WTC11 (cell line): ENCODE data around the gene CREM. TPM values are rescaled to one million over a fixed set of nuclear protein-coding genes. Genes with fewer than 3 reads are reported as not detected.
A peak's percentile ranks its signal among the peaks of the same experiment; 100 is the strongest.

ENCODE experiments used
- ATAC-seq: fragments of 200-7000 bp; cut with Tn5 transposase; 2 replicates; pipeline ENCODE4 v1.10.0; 2021; ENCODE audit warnings: mild to moderate bottlenecking, moderate library complexity
- CTCF ChIA-PET: fragments of 300-600 bp; sonication (Branson Sonifier 250); formaldehyde crosslinking; loops from one replicate; lab custom pipeline; 2021; ENCODE audit warnings: antibody characterized with exemption; lab: Charles Lee
- POLR2A ChIA-PET: fragments of 350-600 bp; sonication (Branson Sonifier 250); formaldehyde crosslinking; loops from one replicate; lab custom pipeline; 2021; ENCODE audit warnings: antibody characterized with exemption; lab: Charles Lee
- DNase-seq: peaks from one replicate; pipeline ENCODE4 v3.0.0; 2021; ENCODE audit warnings: low spot score
- H3K27ac Mint-ChIP-seq: 2 replicates; pipeline ENCODE4 v1.8.0; 2021; ENCODE audit warnings: mixed read lengths
- H3K27me3 Mint-ChIP-seq: 2 replicates; pipeline ENCODE4 v1.8.0; 2021; ENCODE audit warnings: low read depth, mild to moderate bottlenecking, moderate library complexity, mixed read lengths
- H3K36me3 Mint-ChIP-seq: 2 replicates; pipeline ENCODE4 v1.8.0; 2021; ENCODE audit warnings: mixed read lengths
- H3K4me1 Mint-ChIP-seq: 2 replicates; pipeline ENCODE4 v1.8.0; 2022; ENCODE audit warnings: mixed read lengths
- H3K4me3 Mint-ChIP-seq: 2 replicates; pipeline ENCODE4 v1.8.0; 2021; ENCODE audit warnings: mild to moderate bottlenecking, moderate library complexity, mixed read lengths
- H3K9me3 Mint-ChIP-seq: 2 replicates; pipeline ENCODE4 v1.8.0; 2021; ENCODE audit warnings: mixed read lengths
- CBFB ChIP-seq: sonication (generic); formaldehyde crosslinking; IDR thresholded peaks from 2 replicates; pipeline ENCODE4 v1.8.1; 2022; ENCODE audit warnings: mild to moderate bottlenecking, low read depth, missing genetic modification reagents
- ELF4 ChIP-seq: sonication (generic); formaldehyde crosslinking; IDR thresholded peaks from 2 replicates; pipeline ENCODE4 v1.8.1; 2022; ENCODE audit warnings: low read depth, mild to moderate bottlenecking, moderate library complexity, missing genetic modification reagents
- FOXK1 ChIP-seq: sonication (generic); formaldehyde crosslinking; IDR thresholded peaks from 2 replicates; pipeline ENCODE4 v1.8.0; 2022; ENCODE audit warnings: mild to moderate bottlenecking, moderate library complexity, missing genetic modification reagents
- GABPB1 ChIP-seq: sonication (generic); formaldehyde crosslinking; IDR thresholded peaks from 2 replicates; pipeline ENCODE4 v1.8.1; 2023; ENCODE audit warnings: mild to moderate bottlenecking, missing genetic modification reagents
- GTF2I ChIP-seq: fragments of 250-450 bp; sonication (Bioruptor Pico); conservative IDR thresholded peaks from 2 replicates; pipeline ENCODE4 v1.4.0; 2021; ENCODE audit warnings: mild to moderate bottlenecking
- JUN ChIP-seq: sonication (generic); formaldehyde crosslinking; IDR thresholded peaks from 2 replicates; pipeline ENCODE4 v1.8.0; 2023; ENCODE audit warnings: mild to moderate bottlenecking, missing genetic modification reagents
- MXD4 ChIP-seq: fragments of 250-450 bp; sonication (Bioruptor Pico); IDR thresholded peaks from 2 replicates; pipeline ENCODE4 v1.8.0; 2021; ENCODE audit warnings: mild to moderate bottlenecking, moderate library complexity, borderline replicate concordance
- NFATC4 ChIP-seq: fragments of 250-450 bp; sonication (Bioruptor Pico); IDR thresholded peaks from 2 replicates; pipeline ENCODE4 v1.9.0; 2021; ENCODE audit warnings: mild to moderate bottlenecking
- NR1H2 ChIP-seq: sonication (generic); formaldehyde crosslinking; IDR thresholded peaks from 2 replicates; pipeline ENCODE4 v1.9.0; 2021; ENCODE audit warnings: mild to moderate bottlenecking, moderate library complexity, missing genetic modification reagents
- NR2C2 ChIP-seq: sonication (generic); formaldehyde crosslinking; IDR thresholded peaks from 2 replicates; pipeline ENCODE4 v1.8.0; 2022; ENCODE audit warnings: mild to moderate bottlenecking, missing genetic modification reagents
- RELA ChIP-seq: sonication (generic); formaldehyde crosslinking; IDR thresholded peaks from 2 replicates; pipeline ENCODE4 v1.8.1; 2022; ENCODE audit warnings: missing genetic modification reagents, mild to moderate bottlenecking, borderline replicate concordance
- ZNF263 ChIP-seq: sonication (generic); formaldehyde crosslinking; IDR thresholded peaks from 2 replicates; pipeline ENCODE4 v1.8.1; 2022; ENCODE audit warnings: low read depth, mild to moderate bottlenecking, moderate library complexity, missing genetic modification reagents
- total RNA-seq: library from RNA; stranded (reverse); gene quantifications from 3 replicates; pipeline ENCODE4 v1.2.3, GENCODE V29; 2021
- TF ChIP-seq, protein P1 (sequence below): fragments of 250-450 bp; sonication (Bioruptor Pico); IDR thresholded peaks from 2 replicates; pipeline ENCODE4 v1.8.0; 2021; ENCODE audit warnings: mild to moderate bottlenecking
- TF ChIP-seq, protein P2 (sequence below): fragments of 250-450 bp; sonication (Bioruptor Pico); conservative IDR thresholded peaks from 2 replicates; pipeline ENCODE4 v1.9.0; 2021; ENCODE audit warnings: mild to moderate bottlenecking
- TF ChIP-seq, protein P3 (sequence below): sonication (generic); formaldehyde crosslinking; IDR thresholded peaks from 2 replicates; pipeline ENCODE4 v1.8.1; 2023; ENCODE audit warnings: mild to moderate bottlenecking, missing genetic modification reagents, moderate library complexity
- TF ChIP-seq, protein P4 (sequence below): sonication (generic); formaldehyde crosslinking; IDR thresholded peaks from 2 replicates; pipeline ENCODE4 v1.8.0; 2023; ENCODE audit warnings: missing genetic modification reagents

CREM gene
- total RNA-seq, 1 experiment from 2014 or later, result 23.6 TPM

DNA sequence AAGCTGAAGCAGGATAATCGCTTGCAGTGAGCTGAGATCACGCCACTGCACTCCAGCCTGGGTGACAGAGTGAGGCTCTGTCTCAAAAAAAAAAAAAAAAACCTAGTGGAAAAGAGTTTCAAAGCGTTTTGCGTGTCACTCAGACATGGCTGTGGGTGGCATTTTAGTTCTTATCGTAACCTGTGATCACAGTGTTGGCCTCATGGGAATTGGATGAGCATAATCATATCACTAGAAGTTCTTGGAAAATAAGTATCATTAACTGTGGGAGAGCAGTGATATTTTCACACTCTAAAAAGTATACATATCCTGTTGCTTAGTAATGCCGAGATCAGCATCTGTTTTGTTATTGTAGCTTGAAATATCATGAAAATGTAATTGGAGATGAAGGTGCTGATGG lies 92.6 kb downstream of the CREM start:
- Mint-ChIP-seq H3K9me3 (no peaks in the 10 kb centered on the region), H3K36me3 (no peaks in the 10 kb centered on the region), H3K4me3 (no peak overlapping the region), H3K27ac (no peak overlapping the region), H3K27me3 (no peaks in the 10 kb centered on the region), H3K4me1 (no peaks in the 10 kb centered on the region)
- no peak for TF ChIP-seq ZNF263 (CRISPR knock-in tag)
- no peak for TF ChIP-seq NR2C2
- no peak for TF ChIP-seq GTF2I (CRISPR knock-in tag)
- TF ChIP-seq RELA (CRISPR knock-in tag), result no peak
- TF ChIP-seq, protein P1, sequence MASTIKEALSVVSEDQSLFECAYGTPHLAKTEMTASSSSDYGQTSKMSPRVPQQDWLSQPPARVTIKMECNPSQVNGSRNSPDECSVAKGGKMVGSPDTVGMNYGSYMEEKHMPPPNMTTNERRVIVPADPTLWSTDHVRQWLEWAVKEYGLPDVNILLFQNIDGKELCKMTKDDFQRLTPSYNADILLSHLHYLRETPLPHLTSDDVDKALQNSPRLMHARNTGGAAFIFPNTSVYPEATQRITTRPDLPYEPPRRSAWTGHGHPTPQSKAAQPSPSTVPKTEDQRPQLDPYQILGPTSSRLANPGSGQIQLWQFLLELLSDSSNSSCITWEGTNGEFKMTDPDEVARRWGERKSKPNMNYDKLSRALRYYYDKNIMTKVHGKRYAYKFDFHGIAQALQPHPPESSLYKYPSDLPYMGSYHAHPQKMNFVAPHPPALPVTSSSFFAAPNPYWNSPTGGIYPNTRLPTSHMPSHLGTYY (CRISPR knock-in tag), result no peak
- TF ChIP-seq, protein P2, sequence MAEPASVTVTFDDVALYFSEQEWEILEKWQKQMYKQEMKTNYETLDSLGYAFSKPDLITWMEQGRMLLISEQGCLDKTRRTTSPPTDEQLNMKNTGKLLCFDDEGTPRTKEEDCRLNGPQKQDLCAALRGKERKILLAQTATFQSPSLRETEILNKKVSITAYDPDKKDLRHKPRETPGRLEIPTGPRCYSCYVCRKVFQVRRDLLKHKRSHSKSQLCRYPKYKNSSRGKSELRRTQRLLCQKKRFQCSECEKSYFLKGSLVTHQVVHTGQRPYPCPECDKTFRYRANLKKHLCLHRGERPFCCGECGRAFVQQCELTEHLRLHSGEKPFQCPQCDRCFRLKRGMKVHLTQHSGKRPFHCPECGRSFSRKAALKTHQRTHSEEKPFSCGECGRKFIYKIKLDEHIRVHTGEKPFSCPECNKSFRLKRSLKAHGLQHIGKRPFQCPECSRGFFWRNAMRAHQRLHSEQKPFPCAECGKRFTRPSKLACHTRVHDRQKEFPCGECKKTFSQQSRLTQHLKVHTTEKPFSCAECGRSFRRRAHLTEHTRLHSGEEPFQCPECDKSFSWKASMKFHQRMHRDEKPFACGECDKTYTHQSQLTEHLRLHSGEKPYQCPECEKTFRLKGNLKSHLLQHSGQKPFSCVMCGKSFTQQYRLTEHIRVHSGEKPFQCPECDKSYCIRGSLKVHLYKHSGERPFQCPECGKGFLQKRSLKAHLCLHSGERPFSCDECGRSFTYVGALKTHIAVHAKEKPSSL (CRISPR knock-in tag), result no peak
- DNase-seq (no peak), ATAC-seq (no peak)
- ChIA-PET CTCF (interaction anchor here (0.5 to 2.8 kb wide), 5 partner anchors 23 to 224 kb away, joined by 3 to 11 read pairs (median 4); no protein-coding TSS in a partner anchor), POLR2A (no interaction called here)

DNA sequence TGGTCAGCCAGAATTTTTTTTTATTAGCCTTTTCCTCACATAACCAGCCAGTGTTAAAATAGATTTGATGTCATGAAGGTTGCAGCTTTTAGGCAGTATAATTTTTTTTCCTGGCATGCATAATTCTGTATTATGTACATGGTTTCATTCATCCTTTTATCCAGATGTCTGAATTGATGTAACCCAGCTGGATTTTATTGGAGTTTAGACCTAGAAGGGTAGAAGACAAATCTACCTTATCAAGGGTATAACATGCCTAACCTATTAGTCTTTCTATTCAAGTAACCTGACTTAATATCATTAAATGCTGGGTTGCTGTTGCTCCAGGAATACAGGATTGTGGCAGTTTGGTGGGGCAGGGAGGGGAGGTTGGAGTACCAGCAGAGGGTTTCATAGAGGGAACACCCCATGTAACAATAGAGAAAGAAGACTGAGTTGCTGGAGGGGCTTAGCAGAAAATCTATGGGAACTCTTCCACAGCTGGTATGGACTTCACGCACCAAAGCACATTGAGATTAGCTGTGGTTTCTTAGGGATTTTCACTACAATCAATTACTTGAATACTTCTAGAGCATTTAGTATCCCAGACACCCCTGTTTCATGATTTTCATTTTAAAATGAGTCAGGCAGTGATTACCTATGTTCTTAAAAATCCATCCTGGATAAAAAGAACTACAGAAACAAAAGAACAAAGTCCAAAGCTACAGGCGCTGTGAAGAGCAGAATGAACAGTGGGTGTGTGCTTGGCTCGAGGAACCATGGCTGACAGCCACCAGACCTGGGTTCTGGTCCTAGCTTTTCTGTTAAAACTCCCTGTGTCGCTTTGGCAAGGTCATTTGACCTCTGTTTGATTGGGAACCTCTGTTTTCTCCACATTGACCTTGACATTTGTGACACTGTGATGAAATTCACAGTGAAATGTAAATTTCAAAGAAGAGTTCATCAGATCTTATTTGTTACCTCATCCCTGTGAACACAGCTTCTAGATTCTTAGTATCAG lies 93.5 kb downstream of the CREM start:
- TF ChIP-seq NR2C2 (no peak), FOXK1 (no peak), NFATC4 (CRISPR knock-in tag) (no peak), CBFB (CRISPR knock-in tag) (no peak), JUN (no peak), MXD4 (CRISPR knock-in tag) (no peak)
- TF ChIP-seq, protein P3, sequence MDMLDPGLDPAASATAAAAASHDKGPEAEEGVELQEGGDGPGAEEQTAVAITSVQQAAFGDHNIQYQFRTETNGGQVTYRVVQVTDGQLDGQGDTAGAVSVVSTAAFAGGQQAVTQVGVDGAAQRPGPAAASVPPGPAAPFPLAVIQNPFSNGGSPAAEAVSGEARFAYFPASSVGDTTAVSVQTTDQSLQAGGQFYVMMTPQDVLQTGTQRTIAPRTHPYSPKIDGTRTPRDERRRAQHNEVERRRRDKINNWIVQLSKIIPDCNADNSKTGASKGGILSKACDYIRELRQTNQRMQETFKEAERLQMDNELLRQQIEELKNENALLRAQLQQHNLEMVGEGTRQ (CRISPR knock-in tag), result no peak
- TF ChIP-seq, protein P4, sequence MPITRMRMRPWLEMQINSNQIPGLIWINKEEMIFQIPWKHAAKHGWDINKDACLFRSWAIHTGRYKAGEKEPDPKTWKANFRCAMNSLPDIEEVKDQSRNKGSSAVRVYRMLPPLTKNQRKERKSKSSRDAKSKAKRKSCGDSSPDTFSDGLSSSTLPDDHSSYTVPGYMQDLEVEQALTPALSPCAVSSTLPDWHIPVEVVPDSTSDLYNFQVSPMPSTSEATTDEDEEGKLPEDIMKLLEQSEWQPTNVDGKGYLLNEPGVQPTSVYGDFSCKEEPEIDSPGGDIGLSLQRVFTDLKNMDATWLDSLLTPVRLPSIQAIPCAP (CRISPR knock-in tag), result no peak
- no peaks in the 10 kb centered on the region for H3K4me1 Mint-ChIP-seq
- H3K4me3 Mint-ChIP-seq, result no peak overlapping the region
- ChIA-PET CTCF (interaction anchor here (0.5 to 2.8 kb wide), 5 partner anchors 11 to 225 kb away, joined by 3 to 11 read pairs (median 4); no protein-coding TSS in a partner anchor), POLR2A (no interaction called here)
- H3K27me3 Mint-ChIP-seq, result no peaks in the 10 kb centered on the region
- no peak for ATAC-seq
- H3K36me3 Mint-ChIP-seq, result no peaks in the 10 kb centered on the region
- H3K9me3 Mint-ChIP-seq, result peaks cover 2% of the 10 kb centered on the region; the same call in 1 of the 2 replicates
- H3K27ac Mint-ChIP-seq, result no peak overlapping the region
- no peak for DNase-seq

DNA sequence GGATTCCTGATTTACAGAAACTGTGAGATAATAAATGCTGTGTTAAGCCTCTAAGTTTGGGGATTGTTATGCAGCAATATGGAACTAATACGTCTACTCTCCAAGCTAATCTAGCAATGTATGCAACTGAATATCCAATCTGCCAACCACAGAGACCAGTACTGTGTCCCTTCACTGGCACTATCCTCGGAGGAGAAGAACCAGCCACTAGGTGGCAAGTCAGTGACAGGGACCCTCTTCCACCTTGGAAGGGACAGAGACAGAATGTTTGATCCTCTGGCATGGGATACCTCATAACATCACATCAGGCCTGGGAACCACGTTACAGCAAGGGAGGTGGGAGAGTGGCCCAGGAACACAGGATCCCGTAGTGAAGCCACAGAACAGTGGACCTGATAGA lies 96.4 kb downstream of the CREM start:
- Mint-ChIP-seq H3K4me3 (no peak overlapping the region), H3K9me3 (peaks cover 5% of the 10 kb centered on the region; the same call in 1 of the 2 replicates), H3K4me1 (no peaks in the 10 kb centered on the region), H3K36me3 (no peaks in the 10 kb centered on the region), H3K27me3 (no peaks in the 10 kb centered on the region), H3K27ac (no peak overlapping the region)
- no peak for TF ChIP-seq GABPB1 (CRISPR knock-in tag)
- no peak for TF ChIP-seq NR2C2
- no peak for TF ChIP-seq ELF4
- no peak for TF ChIP-seq NR1H2 (CRISPR knock-in tag)
- TF ChIP-seq JUN, result no peak
- DNase-seq (no peak), ATAC-seq (peak; percentile 76)
- ChIA-PET POLR2A (no interaction called here), CTCF (interaction anchor here (0.6 to 0.7 kb wide), 2 partner anchors 96 to 529 kb away, joined by 3 read pairs; partner anchors contain the start of gene CREM)
